SK-N-SH treated with all-trans-retinoic acid at 6 μM for 48 hours (cell line): Measurements from ENCODE around the gene TMEM178B.

Experiments
- ATAC-seq: fragments of 200-7000 bp; cut with Tn5 transposase; 3 replicates; pipeline ENCODE4 v1.9.1; 2020; ENCODE audit warnings: mild to moderate bottlenecking, moderate library complexity
- ARNTL ChIP-seq: fragments of 450-650 bp; formaldehyde crosslinking; IDR thresholded peaks from 2 replicates; pipeline ENCODE4 v1.5.0; 2020; ENCODE audit warnings: low read depth, mild to moderate bottlenecking, moderate library complexity, borderline replicate concordance
- ESRRG ChIP-seq: fragments of 250-450 bp; sonication (Bioruptor Pico); IDR thresholded peaks from 2 replicates; pipeline ENCODE4 v1.6.1; 2021; ENCODE audit warnings: mild to moderate bottlenecking
- TCF4 ChIP-seq: fragments of 250-450 bp; sonication (Bioruptor Pico); IDR thresholded peaks from 2 replicates; pipeline ENCODE4 v1.8.0; 2021; ENCODE audit warnings: mild to moderate bottlenecking, moderate library complexity, borderline replicate concordance
- TOX ChIP-seq: fragments of 250-450 bp; sonication (Bioruptor Pico); IDR thresholded peaks from 2 replicates; pipeline ENCODE4 v1.8.0; 2021; ENCODE audit warnings: mild to moderate bottlenecking, moderate library complexity, borderline replicate concordance
- ZNF8 ChIP-seq: fragments of 450-650 bp; formaldehyde crosslinking; IDR thresholded peaks from 2 replicates; pipeline ENCODE4 v1.5.0; 2020; ENCODE audit warnings: mild to moderate bottlenecking, moderate library complexity
- TF ChIP-seq, protein P1 (sequence below): fragments of 250-450 bp; sonication (Bioruptor Pico); IDR thresholded peaks from 2 replicates; pipeline ENCODE4 v1.5.1; 2021; ENCODE audit warnings: mild to moderate bottlenecking, moderate library complexity

The TMEM178B gene

DNA sequence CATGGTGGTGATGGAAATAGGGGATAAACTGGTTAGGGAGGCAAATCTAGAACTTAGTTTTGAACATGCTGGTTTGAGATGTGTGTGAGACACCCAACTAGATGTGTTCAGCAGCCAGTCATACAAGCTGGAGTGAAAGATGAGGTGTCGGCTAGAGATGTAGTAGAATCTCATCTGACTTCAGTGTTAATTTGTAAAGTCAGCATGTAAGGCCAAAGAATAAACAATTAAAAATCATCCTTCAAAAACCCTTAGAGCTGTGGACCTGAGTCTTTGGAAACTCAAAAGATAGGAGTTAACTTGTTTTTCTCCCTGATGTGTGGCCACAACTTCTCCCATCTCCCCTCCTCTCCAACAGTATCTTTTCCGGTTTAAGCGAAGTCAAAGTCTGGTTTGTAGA, 454.5 kb downstream of the TMEM178B start:
- TF ChIP-seq TOX (CRISPR knock-in tag) (no peak), ARNTL (no peak), ZNF8 (no peak), ESRRG (CRISPR knock-in tag) (no peak), TCF4 (CRISPR knock-in tag) (no peak)
- TF ChIP-seq, protein P1, sequence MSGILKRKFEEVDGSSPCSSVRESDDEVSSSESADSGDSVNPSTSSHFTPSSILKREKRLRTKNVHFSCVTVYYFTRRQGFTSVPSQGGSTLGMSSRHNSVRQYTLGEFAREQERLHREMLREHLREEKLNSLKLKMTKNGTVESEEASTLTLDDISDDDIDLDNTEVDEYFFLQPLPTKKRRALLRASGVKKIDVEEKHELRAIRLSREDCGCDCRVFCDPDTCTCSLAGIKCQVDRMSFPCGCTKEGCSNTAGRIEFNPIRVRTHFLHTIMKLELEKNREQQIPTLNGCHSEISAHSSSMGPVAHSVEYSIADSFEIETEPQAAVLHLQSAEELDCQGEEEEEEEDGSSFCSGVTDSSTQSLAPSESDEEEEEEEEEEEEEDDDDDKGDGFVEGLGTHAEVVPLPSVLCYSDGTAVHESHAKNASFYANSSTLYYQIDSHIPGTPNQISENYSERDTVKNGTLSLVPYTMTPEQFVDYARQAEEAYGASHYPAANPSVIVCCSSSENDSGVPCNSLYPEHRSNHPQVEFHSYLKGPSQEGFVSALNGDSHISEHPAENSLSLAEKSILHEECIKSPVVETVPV (CRISPR knock-in tag): no peak
- no peak for ATAC-seq
